IPS-15b (cell line): Measurements from ENCODE around the gene PNPLA6.

Experiments used
- H3K27me3 ChIP-seq: one replicate; pipeline ENCODE4 v1.6.1; 2013; ENCODE audit warnings: low read length; ENCODE audit not compliant: control insufficient read depth, insufficient read depth
- H3K36me3 ChIP-seq: one replicate; pipeline ENCODE4 v1.6.1; 2013; ENCODE audit warnings: low read length; ENCODE audit not compliant: control insufficient read depth, insufficient read depth
- H3K4me1 ChIP-seq: one replicate; pipeline ENCODE4 v1.6.1; 2013; ENCODE audit warnings: mild to moderate bottlenecking, low read length; ENCODE audit not compliant: control insufficient read depth, insufficient read depth
- H3K4me3 ChIP-seq: one replicate; pipeline ENCODE4 v1.5.1; 2013; ENCODE audit warnings: low read depth, low read length
- H3K9ac ChIP-seq: one replicate; pipeline ENCODE4 v1.6.1; 2013; ENCODE audit warnings: low read depth, mild to moderate bottlenecking, low read length
- H3K9me3 ChIP-seq: one replicate; pipeline ENCODE4 v1.6.1; 2013; ENCODE audit warnings: mild to moderate bottlenecking, low read length; ENCODE audit not compliant: control insufficient read depth, insufficient read depth

The PNPLA6 gene

DNA sequence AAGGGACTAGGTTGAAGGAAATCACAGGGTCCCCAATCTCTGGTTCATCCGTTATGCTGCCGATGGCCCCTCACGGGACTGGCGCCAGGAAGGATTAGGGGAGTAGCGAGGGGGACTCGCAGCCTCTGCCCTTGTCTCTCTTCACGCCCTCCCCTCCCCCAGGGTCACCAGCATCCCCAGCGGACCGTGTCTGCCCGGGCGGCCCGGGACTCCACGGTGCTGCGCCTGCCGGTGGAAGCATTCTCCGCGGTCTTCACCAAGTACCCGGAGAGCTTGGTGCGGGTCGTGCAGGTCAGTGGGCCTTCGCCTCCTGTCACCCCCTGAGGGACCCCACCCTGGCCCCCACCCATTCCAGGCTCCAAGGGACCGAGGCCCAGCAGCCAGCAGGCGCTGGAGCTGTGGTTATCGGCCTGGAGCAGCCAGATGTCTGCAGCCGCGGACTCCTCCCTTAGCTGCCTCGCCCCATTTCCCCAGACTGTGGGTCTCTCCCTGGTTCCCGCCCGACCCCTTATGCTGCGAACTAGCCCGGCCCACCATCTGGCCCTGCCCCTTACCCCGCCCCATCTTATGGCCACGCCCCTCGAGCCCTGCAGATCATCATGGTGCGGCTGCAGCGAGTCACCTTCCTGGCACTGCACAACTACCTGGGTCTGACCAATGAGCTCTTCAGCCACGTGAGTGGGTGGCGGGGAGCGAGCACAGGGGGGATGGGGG lies 5.4 kb downstream of the PNPLA6 start:
- H3K27me3 ChIP-seq = no peaks in the 10 kb centered on the region
- H3K4me1 ChIP-seq = no peaks in the 10 kb centered on the region
- peaks cover 20% of the 10 kb centered on the region for H3K36me3 ChIP-seq
- no peak overlapping the region for H3K9ac ChIP-seq
- H3K9me3 ChIP-seq = no peaks in the 10 kb centered on the region
- no peak overlapping the region for H3K4me3 ChIP-seq

DNA sequence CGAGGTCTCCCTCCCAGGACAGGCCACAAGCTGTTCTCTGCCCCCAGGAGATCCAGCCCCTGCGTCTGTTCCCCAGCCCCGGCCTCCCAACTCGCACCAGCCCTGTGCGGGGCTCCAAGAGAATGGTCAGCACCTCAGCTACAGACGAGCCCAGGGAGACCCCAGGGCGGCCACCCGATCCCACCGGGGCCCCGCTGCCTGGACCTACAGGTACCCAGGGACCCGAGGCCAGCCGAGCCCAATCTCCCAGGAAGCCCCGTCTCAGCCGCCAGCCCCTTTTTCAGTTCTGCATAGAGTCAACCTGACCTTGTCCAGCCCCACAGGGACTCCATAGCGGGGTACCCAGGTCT lies 5.9 kb downstream of the PNPLA6 start:
- no peaks in the 10 kb centered on the region for H3K27me3 ChIP-seq
- H3K36me3 ChIP-seq = peaks cover 20% of the 10 kb centered on the region
- H3K4me3 ChIP-seq = no peak overlapping the region
- H3K9me3 ChIP-seq = no peaks in the 10 kb centered on the region
- no peaks in the 10 kb centered on the region for H3K4me1 ChIP-seq
- no peak overlapping the region for H3K9ac ChIP-seq

DNA sequence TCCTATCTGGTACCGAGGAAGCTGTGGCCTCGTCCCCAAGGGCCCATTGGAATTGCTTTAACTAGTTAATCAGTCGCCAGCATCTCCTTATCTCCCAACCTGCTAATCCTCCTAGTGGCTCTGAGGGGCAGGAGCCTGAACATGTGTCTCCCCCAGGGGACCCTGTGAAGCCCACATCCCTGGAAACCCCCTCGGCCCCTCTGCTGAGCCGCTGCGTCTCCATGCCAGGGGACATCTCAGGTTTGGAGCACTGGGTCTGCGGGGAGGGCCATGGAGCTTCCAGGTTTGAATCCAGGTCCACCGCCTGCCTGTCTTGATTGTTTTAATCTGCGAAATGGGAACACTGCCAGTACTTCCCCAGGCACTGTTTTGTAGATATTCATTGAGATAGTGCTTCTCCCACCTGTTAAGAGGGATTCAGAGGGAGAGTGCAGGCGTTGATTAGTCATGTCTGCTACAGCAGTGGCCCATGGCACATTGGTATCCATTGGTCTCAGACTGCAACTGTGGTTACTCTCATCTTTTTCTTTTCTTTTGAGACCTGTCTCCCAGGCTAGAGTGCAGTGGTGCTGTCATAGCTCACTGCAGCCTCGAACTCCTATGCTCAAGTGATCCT lies 6.4 kb downstream of the PNPLA6 start:
- H3K27me3 ChIP-seq = no peaks in the 10 kb centered on the region
- peaks cover 20% of the 10 kb centered on the region for H3K36me3 ChIP-seq
- no peaks in the 10 kb centered on the region for H3K9me3 ChIP-seq
- H3K4me1 ChIP-seq = no peaks in the 10 kb centered on the region
- H3K9ac ChIP-seq = no peak overlapping the region
- no peak overlapping the region for H3K4me3 ChIP-seq

DNA sequence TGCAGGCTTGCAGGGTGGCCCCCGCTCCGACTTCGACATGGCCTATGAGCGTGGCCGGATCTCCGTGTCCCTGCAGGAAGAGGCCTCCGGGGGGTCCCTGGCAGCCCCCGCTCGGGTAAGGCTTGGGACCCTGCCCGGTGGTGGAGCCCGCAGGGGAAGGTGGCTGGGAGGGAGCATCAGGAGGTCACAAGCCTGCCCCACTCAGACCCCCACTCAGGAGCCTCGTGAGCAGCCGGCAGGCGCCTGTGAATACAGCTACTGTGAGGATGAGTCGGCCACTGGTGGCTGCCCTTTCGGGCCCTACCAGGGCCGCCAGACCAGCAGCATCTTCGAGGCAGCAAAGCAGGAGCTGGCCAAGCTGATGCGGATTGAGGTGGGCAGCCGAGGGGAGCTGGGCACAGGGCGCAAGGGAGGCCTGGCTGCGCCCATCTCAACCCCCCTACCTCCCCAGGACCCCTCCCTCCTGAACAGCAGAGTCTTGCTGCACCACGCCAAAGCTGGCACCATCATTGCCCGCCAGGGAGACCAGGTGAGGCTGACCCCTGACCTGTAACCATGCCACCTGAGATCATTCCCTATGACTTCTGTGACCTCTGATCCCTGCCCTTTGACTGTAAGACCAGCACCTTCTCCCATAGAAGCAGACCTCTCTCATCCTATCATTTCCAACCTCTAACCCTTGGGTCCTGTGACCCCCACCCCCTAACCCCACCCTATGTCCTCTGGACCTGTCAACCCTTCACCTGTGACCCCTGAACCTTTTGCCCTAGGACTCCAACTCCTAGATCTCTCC lies 7.2 kb downstream of the PNPLA6 start:
- H3K9ac ChIP-seq = no peak overlapping the region
- no peaks in the 10 kb centered on the region for H3K27me3 ChIP-seq
- H3K36me3 ChIP-seq = peaks cover 20% of the 10 kb centered on the region
- H3K9me3 ChIP-seq = no peaks in the 10 kb centered on the region
- no peak overlapping the region for H3K4me3 ChIP-seq
- no peaks in the 10 kb centered on the region for H3K4me1 ChIP-seq

DNA sequence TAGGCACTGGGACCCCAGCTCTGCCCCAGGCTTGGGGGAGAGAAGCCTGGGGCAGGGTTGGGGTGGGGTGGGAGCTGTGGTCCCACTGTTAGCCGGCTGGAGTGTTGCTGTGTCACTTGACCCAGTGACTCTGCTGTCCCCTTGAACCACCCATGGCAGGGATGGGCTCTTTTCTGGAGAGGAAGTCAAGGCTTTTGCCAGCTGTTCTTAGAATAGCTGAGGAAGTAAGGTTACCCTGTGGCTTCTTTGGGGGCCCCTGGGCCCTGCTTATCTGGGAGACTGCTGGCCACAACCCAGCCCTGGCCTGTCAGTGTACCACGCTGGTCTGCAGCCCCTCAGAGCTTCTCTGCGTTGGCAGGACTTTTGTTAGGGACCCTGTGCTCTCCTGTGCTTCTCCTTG lies 9.1 kb downstream of the PNPLA6 start:
- Histone ChIP-seq H3K9ac (no peak overlapping the region), H3K9me3 (no peaks in the 10 kb centered on the region), H3K4me1 (no peaks in the 10 kb centered on the region), H3K4me3 (no peak overlapping the region), H3K36me3 (peaks cover 20% of the 10 kb centered on the region), H3K27me3 (no peaks in the 10 kb centered on the region)

DNA sequence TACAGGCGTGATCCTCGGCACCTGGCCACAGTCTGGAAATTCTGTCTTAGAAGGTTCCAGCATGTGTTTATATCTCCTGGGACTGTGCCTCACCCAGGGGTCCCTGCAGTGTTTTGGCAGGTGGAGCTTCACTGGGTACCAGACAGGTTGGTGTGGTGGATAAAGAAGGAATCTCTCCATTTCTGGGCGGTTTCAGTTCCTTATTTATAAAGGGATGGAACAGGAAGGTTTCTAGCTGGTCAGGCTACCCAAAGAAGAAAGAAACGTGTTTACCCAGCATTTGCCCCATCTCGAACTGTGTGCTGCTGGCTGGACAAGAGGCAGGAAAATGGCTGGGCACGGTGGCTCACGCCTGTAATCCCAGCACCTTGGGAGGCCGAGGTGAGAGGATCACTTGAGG lies 9.8 kb downstream of the PNPLA6 start:
- peaks cover 20% of the 10 kb centered on the region for H3K36me3 ChIP-seq
- no peak overlapping the region for H3K4me3 ChIP-seq
- H3K4me1 ChIP-seq = no peaks in the 10 kb centered on the region
- no peaks in the 10 kb centered on the region for H3K27me3 ChIP-seq
- no peak overlapping the region for H3K9ac ChIP-seq
- no peaks in the 10 kb centered on the region for H3K9me3 ChIP-seq

DNA sequence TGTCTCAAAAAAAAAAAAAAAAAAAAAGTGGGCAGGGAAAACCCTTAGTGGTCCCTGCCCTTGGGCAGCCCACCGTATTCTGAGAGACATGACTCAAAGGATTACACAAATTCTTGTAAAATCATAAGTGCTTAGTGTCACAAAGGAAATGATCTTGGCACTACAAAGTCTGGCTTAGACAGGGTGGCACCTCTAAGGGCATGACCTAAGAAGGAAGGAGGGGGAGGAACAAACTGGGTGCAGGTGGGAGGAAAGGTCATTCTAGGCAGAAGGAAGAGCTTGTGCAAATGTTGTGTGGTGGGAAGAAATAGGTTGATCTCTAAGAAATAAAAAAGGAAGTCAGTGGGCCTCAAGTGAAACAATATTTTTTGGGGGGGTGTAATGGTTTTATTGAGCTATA lies 10.4 kb downstream of the PNPLA6 start:
- peaks cover 19% of the 10 kb centered on the region for H3K36me3 ChIP-seq
- H3K4me3 ChIP-seq = no peak overlapping the region
- no peaks in the 10 kb centered on the region for H3K4me1 ChIP-seq
- no peaks in the 10 kb centered on the region for H3K27me3 ChIP-seq
- H3K9me3 ChIP-seq = no peaks in the 10 kb centered on the region
- no peak overlapping the region for H3K9ac ChIP-seq

DNA sequence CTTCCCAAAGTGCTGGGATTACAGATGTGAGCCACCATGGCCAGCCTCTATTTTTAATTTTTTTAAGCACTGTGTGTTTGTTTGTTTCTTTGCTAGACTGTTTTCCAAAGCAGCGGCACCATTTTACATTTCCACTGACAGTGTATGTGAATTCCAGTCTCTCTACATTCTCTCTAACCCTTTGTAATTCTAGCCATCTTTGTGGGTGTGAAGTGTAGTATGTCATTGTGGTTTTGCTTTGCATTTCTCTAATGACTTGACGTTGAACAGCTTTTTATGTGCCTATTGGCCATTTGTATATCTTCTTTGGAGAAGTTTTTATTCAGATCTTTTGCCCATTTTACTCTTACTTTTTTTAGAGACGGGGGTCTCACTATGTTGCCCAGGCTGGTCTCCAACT lies 11.6 kb downstream of the PNPLA6 start:
- Histone ChIP-seq H3K4me1 (no peaks in the 10 kb centered on the region), H3K4me3 (no peak overlapping the region), H3K36me3 (peaks cover 12% of the 10 kb centered on the region), H3K27me3 (no peaks in the 10 kb centered on the region), H3K9ac (no peak overlapping the region), H3K9me3 (no peaks in the 10 kb centered on the region)

DNA sequence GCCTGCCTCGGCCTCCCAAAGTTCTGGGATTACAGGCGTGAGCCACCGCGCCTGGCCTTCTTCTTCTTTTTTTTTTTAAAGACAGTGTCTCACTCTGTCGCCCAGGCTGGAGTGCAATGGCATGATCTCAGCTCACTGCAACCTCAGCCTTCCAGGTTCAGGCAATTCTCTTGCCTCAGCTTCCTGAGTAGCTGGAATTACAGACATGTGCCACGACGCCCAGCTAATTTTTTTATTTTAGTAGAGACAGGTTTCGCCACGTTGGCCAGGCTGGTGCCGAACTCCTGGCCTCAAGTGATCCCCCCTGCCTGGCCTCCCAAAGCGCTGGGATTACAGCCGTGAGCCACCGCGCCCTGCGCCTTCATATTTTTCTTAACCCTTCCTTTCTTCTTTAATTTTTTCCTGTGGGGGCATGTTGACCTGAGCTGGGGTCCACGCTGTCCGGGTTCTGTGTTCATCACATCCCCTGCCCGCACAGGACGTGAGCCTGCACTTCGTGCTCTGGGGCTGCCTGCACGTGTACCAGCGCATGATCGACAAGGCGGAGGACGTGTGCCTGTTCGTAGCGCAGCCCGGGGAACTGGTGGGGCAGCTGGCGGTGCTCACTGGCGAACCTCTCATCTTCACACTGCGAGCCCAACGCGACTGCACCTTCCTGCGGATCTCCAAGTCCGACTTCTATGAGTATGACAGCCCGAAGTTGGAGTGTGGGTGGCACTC lies 14.1 kb downstream of the PNPLA6 start:
- no peaks in the 10 kb centered on the region for H3K27me3 ChIP-seq
- H3K9me3 ChIP-seq = no peaks in the 10 kb centered on the region
- H3K36me3 ChIP-seq = peaks cover 3% of the 10 kb centered on the region
- H3K9ac ChIP-seq = no peak overlapping the region
- H3K4me1 ChIP-seq = no peaks in the 10 kb centered on the region
- no peak overlapping the region for H3K4me3 ChIP-seq

DNA sequence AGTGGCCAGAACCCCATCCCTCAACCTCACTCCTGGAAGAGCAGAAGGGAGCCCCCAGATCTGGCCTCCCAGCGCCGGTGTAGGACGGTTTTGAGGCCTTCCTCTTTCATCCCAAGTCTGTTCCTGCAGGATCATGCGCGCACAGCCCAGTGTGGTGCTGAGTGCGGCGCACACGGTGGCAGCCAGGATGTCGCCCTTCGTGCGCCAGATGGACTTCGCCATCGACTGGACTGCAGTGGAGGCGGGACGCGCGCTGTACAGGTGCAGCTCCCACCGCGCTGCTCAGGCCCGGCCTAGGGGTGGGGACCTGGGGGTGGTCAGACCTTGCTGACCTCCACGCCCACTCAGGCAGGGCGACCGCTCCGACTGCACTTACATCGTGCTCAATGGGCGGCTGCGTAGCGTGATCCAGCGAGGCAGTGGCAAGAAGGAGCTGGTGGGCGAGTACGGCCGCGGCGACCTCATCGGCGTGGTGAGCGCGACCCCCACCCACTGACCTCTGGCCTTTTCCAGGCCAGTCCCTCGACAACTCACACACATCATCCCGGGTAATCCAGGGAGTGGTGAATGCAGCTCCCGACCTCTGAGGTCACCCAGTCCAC lies 14.8 kb downstream of the PNPLA6 start:
- Histone ChIP-seq H3K36me3 (peaks cover 6% of the 10 kb centered on the region), H3K9ac (no peak overlapping the region), H3K4me3 (peak overlapping the region; percentile 53), H3K9me3 (no peaks in the 10 kb centered on the region), H3K4me1 (no peaks in the 10 kb centered on the region), H3K27me3 (no peaks in the 10 kb centered on the region)

DNA sequence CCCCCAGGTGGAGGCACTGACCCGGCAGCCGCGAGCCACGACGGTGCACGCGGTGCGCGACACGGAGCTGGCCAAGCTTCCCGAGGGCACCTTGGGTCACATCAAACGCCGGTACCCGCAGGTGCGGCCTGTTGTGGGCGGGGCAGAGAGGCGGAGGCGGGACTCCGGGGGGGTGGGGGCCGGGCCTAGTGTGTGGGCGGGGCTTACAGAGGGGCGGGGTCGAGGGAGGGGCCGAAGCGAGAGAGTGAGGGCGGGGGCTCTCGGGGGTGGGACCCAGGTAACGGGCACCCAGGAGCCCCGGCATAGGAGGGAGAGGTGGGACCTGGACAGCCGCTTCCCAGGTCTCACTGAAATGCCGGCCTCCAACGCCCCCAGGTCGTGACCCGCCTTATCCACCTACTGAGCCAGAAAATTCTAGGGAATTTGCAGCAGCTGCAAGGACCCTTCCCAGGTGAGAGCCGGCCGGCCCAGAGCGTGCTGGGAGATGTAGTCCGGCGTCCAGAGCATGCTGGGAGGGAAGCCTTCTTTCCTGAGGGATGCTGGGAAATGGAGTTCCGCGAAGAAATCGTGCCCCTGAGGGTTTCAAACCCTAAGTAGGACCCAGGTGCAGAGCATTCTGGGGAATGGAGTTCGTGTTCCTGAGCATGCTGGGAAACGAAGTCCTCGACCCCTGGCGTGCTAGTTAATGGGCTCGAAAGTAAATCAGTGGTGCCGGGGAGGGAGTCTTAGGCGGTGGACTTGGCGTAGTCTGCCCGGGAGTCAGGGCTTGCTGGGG lies 15.7 kb downstream of the PNPLA6 start:
- H3K4me1 ChIP-seq = no peaks in the 10 kb centered on the region
- H3K9me3 ChIP-seq = no peaks in the 10 kb centered on the region
- peaks cover 6% of the 10 kb centered on the region for H3K36me3 ChIP-seq
- H3K9ac ChIP-seq = no peak overlapping the region
- no peaks in the 10 kb centered on the region for H3K27me3 ChIP-seq
- peak overlapping the region; percentile 62 for H3K4me3 ChIP-seq
